WI38 (cell line): Measurements from ENCODE around the gene RNF175.

Experiments used
- H3K4me3 ChIP-seq: 2 replicates; pipeline ENCODE4 v1.5.1; 2011; ENCODE audit warnings: low read depth, mild to moderate bottlenecking, control low read depth, low read length
- TF ChIP-seq, protein P1 (sequence below): IDR thresholded peaks from 2 replicates; pipeline ENCODE4 v1.5.1; 2012; ENCODE audit warnings: low read depth, mild to moderate bottlenecking, control low read depth, low read length

The RNF175 gene

DNA sequence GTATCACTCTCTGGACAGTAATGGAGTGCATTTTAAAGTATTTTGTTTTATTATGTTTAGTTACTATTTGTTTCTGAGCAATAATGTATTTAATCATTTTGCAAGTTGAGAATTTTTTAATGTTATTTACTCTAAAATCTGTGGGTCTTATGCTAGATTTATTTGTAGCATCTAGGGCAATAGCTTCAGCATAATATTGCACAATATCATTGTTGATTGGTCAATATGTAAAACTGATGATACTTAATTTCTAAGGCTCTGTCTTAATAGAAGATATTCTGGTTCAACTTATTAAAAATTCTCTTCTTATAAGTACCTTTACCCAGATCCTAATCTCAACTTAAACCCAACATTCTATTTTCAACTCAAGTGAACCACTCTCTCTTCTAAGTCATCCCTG lies 17.6 kb upstream of the RNF175 start:
- H3K4me3 ChIP-seq = no peak overlapping the region
- TF ChIP-seq, protein P1, sequence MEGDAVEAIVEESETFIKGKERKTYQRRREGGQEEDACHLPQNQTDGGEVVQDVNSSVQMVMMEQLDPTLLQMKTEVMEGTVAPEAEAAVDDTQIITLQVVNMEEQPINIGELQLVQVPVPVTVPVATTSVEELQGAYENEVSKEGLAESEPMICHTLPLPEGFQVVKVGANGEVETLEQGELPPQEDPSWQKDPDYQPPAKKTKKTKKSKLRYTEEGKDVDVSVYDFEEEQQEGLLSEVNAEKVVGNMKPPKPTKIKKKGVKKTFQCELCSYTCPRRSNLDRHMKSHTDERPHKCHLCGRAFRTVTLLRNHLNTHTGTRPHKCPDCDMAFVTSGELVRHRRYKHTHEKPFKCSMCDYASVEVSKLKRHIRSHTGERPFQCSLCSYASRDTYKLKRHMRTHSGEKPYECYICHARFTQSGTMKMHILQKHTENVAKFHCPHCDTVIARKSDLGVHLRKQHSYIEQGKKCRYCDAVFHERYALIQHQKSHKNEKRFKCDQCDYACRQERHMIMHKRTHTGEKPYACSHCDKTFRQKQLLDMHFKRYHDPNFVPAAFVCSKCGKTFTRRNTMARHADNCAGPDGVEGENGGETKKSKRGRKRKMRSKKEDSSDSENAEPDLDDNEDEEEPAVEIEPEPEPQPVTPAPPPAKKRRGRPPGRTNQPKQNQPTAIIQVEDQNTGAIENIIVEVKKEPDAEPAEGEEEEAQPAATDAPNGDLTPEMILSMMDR = no peak

- H3K4me3 ChIP-seq = no peak overlapping the region
- TF ChIP-seq, protein P1 = no peak
Measured at GRCh38 chr4:153776601-153777000, 16.8 kb upstream of the RNF175 start.

DNA sequence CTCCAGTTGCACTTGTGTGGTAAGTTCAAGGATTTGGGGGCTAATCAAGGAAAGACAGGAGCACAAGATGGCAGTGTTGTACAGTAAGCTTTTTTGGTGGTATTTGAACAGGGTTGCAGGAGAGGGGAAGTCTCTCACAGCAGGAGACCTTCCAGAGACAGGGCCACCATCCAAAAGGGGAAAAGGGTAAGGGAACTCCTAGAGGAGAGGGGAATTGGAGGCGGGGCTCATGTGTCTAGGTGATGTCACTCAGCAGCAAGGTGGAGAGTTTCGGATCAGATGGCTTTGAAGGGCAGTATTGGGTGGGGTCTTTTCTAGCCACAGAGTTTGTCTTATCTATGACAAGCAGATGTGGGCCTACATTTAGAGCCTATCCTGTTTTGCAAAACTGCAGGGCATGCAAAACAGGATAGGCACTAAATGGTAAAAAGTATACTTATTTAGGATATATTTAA lies 13.4 kb upstream of the RNF175 start:
- no peak overlapping the region for H3K4me3 ChIP-seq
- TF ChIP-seq, protein P1 = no peak

DNA sequence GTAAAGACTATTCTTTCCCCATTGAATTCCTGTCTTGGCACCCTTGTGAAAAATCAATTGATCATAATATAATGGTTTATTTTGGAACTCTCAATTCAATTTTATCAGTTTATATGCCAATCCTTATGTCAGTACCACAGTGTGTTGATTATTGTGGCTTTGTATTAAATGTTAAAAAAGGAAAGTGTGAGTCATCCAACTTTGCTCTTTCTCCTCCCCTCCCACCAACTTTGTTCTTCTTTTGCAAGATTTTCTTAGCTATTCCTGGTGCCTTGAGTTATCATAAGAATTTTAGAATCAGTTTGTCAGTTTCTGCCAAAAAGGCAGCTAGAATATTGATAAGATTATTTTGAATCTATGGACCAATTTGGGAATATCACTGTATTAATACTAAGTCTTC lies 11.2 kb upstream of the RNF175 start:
- TF ChIP-seq, protein P1 = no peak
- no peak overlapping the region for H3K4me3 ChIP-seq

- TF ChIP-seq, protein P1 = no peak
- H3K4me3 ChIP-seq = no peak overlapping the region
Measured at GRCh38 chr4:153766758-153767157, 6.9 kb upstream of the RNF175 start.

- H3K4me3 ChIP-seq = no peak overlapping the region
- TF ChIP-seq, protein P1 = no peak
Measured at GRCh38 chr4:153765894-153766293, 6.1 kb upstream of the RNF175 start.

- no peak overlapping the region for H3K4me3 ChIP-seq
- TF ChIP-seq, protein P1 = no peak
Measured at GRCh38 chr4:153764601-153765368, 5.0 kb upstream of the RNF175 start.
